Brain microvascular endothelial cell (primary cell): ENCODE measurements around the gene RTL1.

Experiments used
- DNase-seq: peaks from one replicate; pipeline ENCODE4 v3.0.0-alpha.2; 2020
- H3K27ac ChIP-seq: fragments of 250-450 bp; sonication (Bioruptor Pico); 2 replicates; pipeline ENCODE4 v1.5.1; 2020; ENCODE audit warnings: mild to moderate bottlenecking, moderate library complexity
- H3K27me3 ChIP-seq: fragments of 250-450 bp; sonication (Bioruptor Pico); replicated peaks from 2 replicates; pipeline ENCODE4 v1.5.1; 2020; ENCODE audit warnings: mild to moderate bottlenecking
- H3K36me3 ChIP-seq: fragments of 250-450 bp; sonication (Bioruptor Pico); replicated peaks from 2 replicates; pipeline ENCODE4 v1.5.1; 2020; ENCODE audit warnings: mild to moderate bottlenecking
- H3K4me3 ChIP-seq: 2 replicates; pipeline ENCODE4 v1.5.1; 2011; ENCODE audit warnings: low read depth, mild to moderate bottlenecking, control low read depth, low read length, moderate library complexity
- CTCF ChIP-seq: IDR thresholded peaks from 2 replicates; pipeline ENCODE4 v1.5.1; 2011; ENCODE audit warnings: low read depth, mild to moderate bottlenecking, moderate library complexity, low read length, control low read depth, inconsistent platforms; ENCODE audit errors: missing control alignments
- in situ Hi-C: cut with HindIII; loops from 2 replicates; pipeline ENCODE4 v1.10.0; 2017; ENCODE audit warnings: low sequenced_read_pairs, low pct_ligation_motif_present

The RTL1 gene

GRCh38 chr14:100858838-100859220, 44.7 kb downstream of the RTL1 start:
- TF ChIP-seq CTCF: no peak
- no peak for DNase-seq
- Histone ChIP-seq H3K27me3 (no peaks in the 10 kb centered on the region), H3K4me3 (no peak overlapping the region), H3K36me3 (peaks cover 52% of the 10 kb centered on the region), H3K27ac (no peak overlapping the region)
- in situ Hi-C loops: no loop called here

- no peak for DNase-seq
- no peak overlapping the region for H3K27ac ChIP-seq
- in situ Hi-C loops: no loop called here
- H3K27me3 ChIP-seq: no peaks in the 10 kb centered on the region
- H3K4me3 ChIP-seq: no peak overlapping the region
- TF ChIP-seq CTCF: no peak
- H3K36me3 ChIP-seq: peaks cover 48% of the 10 kb centered on the region
These were observed 45.3 kb downstream of the RTL1 start for GRCh38 chr14:100857923-100858837.

GRCh38 chr14:100857233-100857922, 46.1 kb downstream of the RTL1 start:
- in situ Hi-C loops: no loop called here

GRCh38 chr14:100856056-100856950, 47.2 kb downstream of the RTL1 start:
- TF ChIP-seq CTCF: no peak
- DNase-seq: no peak
- no peak overlapping the region for H3K4me3 ChIP-seq
- no peaks in the 10 kb centered on the region for H3K27me3 ChIP-seq
- H3K27ac ChIP-seq: no peak overlapping the region
- H3K36me3 ChIP-seq: peaks cover 46% of the 10 kb centered on the region
- in situ Hi-C loops: no loop called here

More at GRCh38 chr14:100857233-100857922, 46.1 kb downstream of the RTL1 start:
- peaks cover 49% of the 10 kb centered on the region for H3K36me3 ChIP-seq
- no peak overlapping the region for H3K27ac ChIP-seq
- no peak overlapping the region for H3K4me3 ChIP-seq
- TF ChIP-seq CTCF: no peak
- DNase-seq: no peak
- H3K27me3 ChIP-seq: no peaks in the 10 kb centered on the region

GRCh38 chr14:100855256-100855930, 48.1 kb downstream of the RTL1 start:
- in situ Hi-C loops: no loop called here
- H3K27ac ChIP-seq: no peak overlapping the region
- DNase-seq: no peak
- peak; percentile 23 for TF ChIP-seq CTCF
- H3K4me3 ChIP-seq: no peak overlapping the region
- H3K36me3 ChIP-seq: peaks cover 49% of the 10 kb centered on the region
- H3K27me3 ChIP-seq: no peaks in the 10 kb centered on the region
